Left renal cortex interstitium (tissue), 4 donors: ENCODE data around the gene FAM136A. TPM values are rescaled to one million over a fixed set of nuclear protein-coding genes. Genes with fewer than 3 reads are reported as not detected.
"Not testable (repeated sequence)": the region's sequence is repeated elsewhere in the genome, so short reads cannot be mapped to it uniquely, and the experiment has no call there.

Source experiments
- DNase-seq, 4 donors: peaks; one replicate each; pipeline ENCODE4 v3.0.0-alpha.2; 2013; ENCODE audit warnings: low read depth in 4 of 4, low spot score in 2 of 4, missing footprints in 1 of 4
- polyA plus RNA-seq, 4 donors: library from polyadenylated mRNA; unstranded; fragments of 120-200 nt; gene quantifications; one replicate each; pipeline ENCODE4 v1.2.1, GENCODE V29; 2013; ENCODE audit not compliant: insufficient read length in 4 of 4

Gene FAM136A
- polyA plus RNA-seq, 4 donors, result 65.5 to 79.4 (median 70.8) TPM

GRCh38 chr2:70300771-70301343 lies 1.0 kb downstream of the FAM136A start:
- no peak for DNase-seq

- DNase-seq, result not testable (repeated sequence)
Measured at GRCh38 chr2:70297828-70298227, 4.0 kb downstream of the FAM136A start.

DNA sequence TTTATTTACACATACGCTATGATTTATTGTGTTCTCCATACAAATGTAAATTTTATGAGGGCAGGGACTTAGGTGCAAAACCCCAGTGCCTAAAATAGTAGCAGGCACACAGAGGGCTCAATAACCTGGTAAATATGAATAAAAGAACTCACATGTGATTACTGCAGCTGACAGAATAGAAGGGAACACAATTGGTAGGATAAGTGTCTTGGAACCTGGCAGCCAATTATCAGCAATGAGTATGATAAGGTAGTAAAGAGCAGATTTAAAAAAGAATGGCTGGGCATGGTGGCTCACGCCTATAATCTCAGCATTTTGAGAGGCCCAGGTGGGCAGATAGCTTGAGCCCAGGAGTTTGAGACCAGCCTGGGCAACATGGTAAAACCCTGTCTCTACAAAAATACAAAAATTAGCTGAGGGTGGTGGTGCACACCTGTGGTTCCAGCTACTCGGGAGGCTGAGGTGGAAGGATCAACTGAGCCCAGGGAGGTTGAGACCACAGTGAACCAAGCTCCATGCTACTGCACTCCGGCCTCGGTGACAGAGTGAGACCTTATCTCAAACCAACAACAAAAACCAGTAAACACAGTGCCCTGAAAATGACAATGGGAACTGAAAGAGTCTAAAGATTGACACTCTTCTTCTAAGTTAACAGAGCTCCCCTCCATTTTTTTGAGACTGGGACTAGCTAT lies 18.2 kb downstream of the FAM136A start:
- no peak for DNase-seq

- DNase-seq, result no peak
Measured at GRCh38 chr2:70282439-70282838, 19.4 kb downstream of the FAM136A start.

DNA sequence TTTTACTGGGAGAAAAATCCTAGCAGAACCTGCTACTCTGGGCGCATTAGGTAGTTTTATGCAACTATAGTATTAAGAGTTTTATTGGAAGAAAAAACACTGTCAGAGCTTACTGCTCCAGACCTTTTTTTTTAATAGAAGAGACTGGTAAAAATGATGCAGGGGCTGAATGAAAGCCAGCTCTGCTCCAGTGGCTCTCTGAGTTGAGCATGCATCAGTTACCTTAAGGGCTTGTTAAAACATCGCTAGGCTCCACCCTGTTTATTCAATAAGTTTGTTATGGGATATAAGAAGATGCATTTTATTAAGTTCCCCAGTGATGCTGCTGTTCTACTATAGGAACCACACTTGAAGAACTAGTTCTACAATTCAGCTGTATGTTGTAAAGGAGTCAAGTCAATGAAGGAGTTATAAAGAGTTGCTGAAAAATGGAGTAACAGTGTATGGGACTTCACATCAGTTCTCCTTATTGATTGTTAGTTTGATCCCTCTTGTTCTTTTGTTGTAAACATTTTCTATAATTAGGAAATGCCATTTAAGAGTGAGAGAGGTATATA lies 21.5 kb downstream of the FAM136A start:
- DNase-seq, result no peak

GRCh38 chr2:70270323-70270722 lies 31.5 kb downstream of the FAM136A start:
- no peak for DNase-seq

- DNase-seq, result not testable (repeated sequence)
Measured at GRCh38 chr2:70269422-70270302, 32.2 kb downstream of the FAM136A start.

DNA sequence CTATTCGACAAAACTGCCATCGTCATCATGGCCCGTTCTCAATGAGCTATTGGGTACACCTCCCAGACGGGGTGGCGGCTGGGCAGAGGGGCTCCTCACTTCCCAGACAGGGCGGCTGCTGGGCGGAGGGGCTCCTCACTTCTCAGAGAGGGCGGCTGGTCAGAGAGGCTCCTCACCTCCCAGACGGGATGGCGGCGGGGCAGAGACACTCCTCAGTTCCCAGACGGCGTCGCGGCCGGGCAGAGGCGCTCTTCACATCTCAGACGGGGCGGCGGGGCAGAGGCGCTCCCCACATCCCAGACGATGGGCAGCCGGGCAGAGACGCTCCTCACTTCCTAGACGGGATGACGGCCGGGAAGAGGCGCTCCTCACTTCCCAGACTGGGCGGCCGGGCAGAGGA lies 34.9 kb downstream of the FAM136A start:
- DNase-seq, result not testable (repeated sequence)

DNA sequence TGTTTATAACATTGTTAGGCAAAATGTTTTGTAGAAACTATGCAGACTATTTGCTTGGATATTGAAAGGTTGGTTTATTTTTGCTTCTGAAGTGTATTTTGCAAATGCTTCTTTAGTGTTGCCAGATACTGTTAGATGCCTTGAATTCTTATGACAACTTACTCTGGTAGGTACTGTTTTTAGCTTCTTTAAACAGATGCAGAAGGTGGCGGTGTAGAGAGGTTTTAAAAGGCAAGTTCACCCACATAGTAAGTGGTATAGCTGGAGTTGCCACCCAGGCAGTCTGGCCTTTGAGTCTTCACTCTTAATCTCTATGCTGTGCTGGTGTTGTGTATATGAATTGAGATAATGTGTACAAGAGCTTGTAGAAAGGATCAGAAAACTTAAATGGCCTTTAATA lies 40.4 kb downstream of the FAM136A start:
- no peak for DNase-seq

GRCh38 chr2:70258532-70258875 lies 43.4 kb downstream of the FAM136A start:
- peak in 2 of 4 donors; percentile 20 to 34 for DNase-seq

GRCh38 chr2:70255637-70256314 lies 46.1 kb downstream of the FAM136A start:
- DNase-seq, result no peak

- DNase-seq, result no peak
Measured at GRCh38 chr2:70250434-70250833, 51.4 kb downstream of the FAM136A start.

- DNase-seq, result peak; percentile 98 to 99 (median 98)
Measured at GRCh38 chr2:70248181-70248847, 53.6 kb downstream of the FAM136A start, which contains the start of gene TIA1. Gene TIA1 (minus strand): TSS chr2:70248628. CDS start chr2:70248430, 198 bp downstream.

- DNase-seq, result peak in 2 of 4 donors; percentile 44 to 62
Measured at GRCh38 chr2:70247364-70248180, 54.3 kb downstream of the FAM136A start.

Other genes starting within 250 kb of the FAM136A start
- gene PCBP1, start 214.6 kb downstream of the FAM136A start, polyA plus RNA-seq, result 100 to 1,000 TPM; 250 to 363 (median 301) TPM
- gene C2orf42, start 111.0 kb downstream of the FAM136A start, polyA plus RNA-seq, result 10 to 100 TPM; 16.1 to 18.6 (median 16.9) TPM
- gene TIA1, start 53.4 kb downstream of the FAM136A start, polyA plus RNA-seq, result 100 to 1,000 TPM; 376 to 658 (median 494) TPM
- gene PCYOX1, start 43.9 kb downstream of the FAM136A start, polyA plus RNA-seq, result 10 to 100 TPM; 68.6 to 80.0 (median 74.2) TPM
- 100 to 1,000 TPM; 128 to 161 (median 137) TPM for gene SNRPG, start 8.3 kb downstream of the FAM136A start, polyA plus RNA-seq